HG02870 (cell line): Measurements from ENCODE around the gene VMO1.
"Not testable (repeated sequence)": the region's sequence is repeated elsewhere in the genome, so short reads cannot be mapped to it uniquely, and the experiment has no call there.

Experiments used
- ATAC-seq: cut with Tn5 transposase; IDR thresholded peaks from one replicate; pipeline ENCODE4 v1.9.1; 2021; ENCODE audit warnings: mild to moderate bottlenecking, moderate library complexity; ENCODE audit not compliant: unreplicated experiment

VMO1 gene, protein sequence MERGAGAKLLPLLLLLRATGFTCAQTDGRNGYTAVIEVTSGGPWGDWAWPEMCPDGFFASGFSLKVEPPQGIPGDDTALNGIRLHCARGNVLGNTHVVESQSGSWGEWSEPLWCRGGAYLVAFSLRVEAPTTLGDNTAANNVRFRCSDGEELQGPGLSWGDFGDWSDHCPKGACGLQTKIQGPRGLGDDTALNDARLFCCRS

GRCh38 chr17:4786106-4786511 is at the start of gene VMO1:
TSS of gene VMO1 (minus strand) at chr17:4786364. CDS start at chr17:4786352, 12 bp downstream.
- no peak for ATAC-seq

GRCh38 chr17:4834681-4835020 is 48.5 kb upstream of the VMO1 start:
- no peak for ATAC-seq

- no peak for ATAC-seq
Measured at GRCh38 chr17:4833941-4834680, 47.9 kb upstream of the VMO1 start.

DNA sequence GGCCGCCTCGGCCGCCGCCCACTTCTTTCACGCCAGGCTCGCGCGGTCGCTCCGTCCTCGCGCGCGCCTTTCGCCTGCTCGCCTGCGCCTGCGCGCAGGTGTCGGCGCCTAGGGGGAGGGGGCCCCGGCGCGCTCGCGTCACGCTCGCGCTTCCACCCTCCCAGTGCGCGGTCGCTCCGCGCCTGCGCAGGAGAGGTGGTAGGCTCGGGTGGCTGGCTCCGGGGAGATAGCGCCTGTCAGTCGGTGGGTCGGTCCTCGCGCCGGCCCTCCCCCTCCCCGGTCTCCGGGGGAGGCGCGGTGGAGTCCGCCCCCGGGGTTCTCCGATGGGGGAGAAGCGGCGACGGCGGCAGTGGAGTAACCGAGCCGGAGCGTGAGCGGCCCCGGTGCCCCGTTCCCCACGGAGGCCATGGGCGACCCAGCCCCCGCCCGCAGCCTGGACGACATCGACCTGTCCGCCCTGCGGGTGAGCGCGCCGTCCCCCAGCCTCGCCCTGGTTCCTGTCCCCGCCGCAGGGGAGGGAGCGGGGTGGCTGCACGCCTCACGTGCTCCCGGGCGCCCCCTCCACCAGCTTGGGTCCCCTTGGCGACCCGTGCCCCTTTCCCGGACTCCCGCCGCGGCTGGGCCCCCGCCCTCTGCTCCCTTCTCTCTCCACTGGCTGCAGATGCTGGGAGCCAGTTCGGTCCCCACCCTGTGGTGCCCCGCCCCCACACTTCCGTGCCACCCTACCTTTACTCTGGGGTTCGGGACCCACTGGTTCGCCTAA is 47.2 kb upstream of the VMO1 start, which contains the start of gene MINK1:
TSS of gene MINK1 (plus strand) at position 163 of the 763 bp plus-strand sequence. CDS start at position 407, 244 bp downstream.
- ATAC-seq = peak; percentile 83

- ATAC-seq = not testable (repeated sequence)
Measured at GRCh38 chr17:4832829-4833177, 46.6 kb upstream of the VMO1 start.

GRCh38 chr17:4827399-4827798 is 41.2 kb upstream of the VMO1 start:
- no peak for ATAC-seq

- ATAC-seq = no peak
Measured at GRCh38 chr17:4823373-4824089, 37.4 kb upstream of the VMO1 start.

DNA sequence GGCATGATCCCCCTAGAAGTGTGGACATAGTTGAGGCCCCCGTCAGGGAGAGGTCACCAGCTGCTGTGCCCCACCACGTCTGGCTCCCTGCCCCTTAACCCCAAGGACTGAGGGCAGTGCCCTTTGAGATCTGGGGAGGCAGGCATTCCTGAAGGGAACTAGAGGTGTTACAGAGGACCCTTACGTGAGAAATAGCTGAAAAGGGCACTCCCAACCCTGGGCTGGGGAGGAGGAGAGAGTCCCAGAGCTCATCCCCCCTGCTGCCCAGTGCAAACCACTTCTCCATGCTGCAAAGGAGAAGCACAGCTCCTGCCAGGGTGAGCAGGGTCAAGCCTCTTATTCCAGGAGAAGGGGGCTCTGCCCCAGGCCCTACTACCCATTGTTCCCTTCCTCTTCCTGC is 36.7 kb upstream of the VMO1 start:
- no peak for ATAC-seq

DNA sequence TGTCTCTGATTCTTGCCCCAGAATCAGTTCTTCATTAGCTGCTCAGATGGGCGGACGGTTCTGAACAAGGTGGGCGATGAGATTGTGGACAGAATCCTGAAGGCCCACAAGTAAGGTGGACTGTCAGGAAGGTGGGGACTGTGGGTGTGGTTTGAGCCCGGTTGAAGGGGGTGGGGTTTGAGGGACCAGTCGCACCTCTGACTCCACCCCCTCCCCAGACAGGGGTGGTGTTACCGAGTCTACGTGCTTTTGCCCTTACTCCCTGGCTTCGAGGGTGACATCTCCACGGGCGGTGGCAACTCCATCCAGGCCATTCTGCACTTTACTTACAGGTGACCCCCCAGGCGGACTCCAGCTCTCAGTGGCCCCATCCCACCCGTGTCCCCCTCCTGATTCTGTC is 32.1 kb upstream of the VMO1 start:
- ATAC-seq = no peak

DNA sequence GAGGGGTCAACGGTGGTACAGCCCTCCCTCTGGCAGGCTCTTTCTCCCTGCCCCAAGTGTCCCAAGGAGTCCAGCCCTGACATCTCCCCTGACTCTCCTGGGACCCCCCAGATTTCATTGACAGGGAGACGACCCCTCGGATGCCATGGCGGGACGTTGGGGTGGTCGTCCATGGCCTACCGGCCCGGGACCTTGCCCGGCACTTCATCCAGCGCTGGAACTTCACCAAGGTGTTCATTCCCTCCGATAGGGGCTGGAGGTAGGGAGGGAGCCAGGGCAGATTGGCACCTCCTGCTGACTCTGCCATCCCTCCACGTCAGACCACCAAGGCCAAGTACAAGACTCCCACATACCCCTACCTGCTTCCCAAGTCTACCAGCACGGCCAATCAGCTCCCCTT is 30.7 kb upstream of the VMO1 start:
- ATAC-seq = no peak

GRCh38 chr17:4815043-4815675 is 29.0 kb upstream of the VMO1 start:
- ATAC-seq = no peak

DNA sequence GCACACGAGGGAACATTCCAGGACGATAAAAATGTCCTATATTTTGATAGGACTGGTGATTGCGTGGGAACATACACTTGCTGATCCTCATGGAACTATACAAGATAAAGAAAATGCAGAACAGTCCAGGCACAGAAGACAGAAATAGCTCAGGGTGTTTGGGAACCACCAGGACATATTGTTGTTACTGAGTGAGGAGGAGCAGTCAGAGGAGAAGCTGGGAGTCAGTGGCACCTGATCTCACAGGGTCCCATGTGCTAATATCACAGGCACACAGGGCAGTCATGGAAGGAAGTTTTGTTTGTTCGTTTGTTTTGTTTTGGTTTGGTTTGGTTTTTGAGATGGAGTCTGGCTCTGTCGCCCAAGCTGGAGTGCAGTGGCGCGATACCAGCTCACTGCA is 26.5 kb upstream of the VMO1 start:
- no peak for ATAC-seq

DNA sequence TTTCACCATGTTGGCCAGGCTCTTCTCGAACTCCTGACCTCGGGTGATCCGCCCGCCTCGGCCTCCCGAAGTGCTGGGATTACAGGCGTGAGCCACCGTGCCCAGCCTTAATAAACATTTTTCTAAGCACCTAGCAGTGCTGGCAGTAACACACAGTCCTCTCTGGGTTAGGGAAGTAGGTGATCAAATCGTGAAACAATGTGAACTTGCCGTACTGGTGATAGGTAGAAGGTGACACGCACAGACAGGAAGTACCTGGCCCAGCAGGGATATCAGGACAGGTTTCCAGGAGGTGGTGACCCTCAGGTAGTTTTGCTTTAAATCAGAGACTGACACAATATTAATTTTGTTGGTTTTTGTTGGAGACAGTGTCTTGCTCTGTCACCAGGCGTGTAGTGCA is 25.3 kb upstream of the VMO1 start:
- ATAC-seq = no peak

DNA sequence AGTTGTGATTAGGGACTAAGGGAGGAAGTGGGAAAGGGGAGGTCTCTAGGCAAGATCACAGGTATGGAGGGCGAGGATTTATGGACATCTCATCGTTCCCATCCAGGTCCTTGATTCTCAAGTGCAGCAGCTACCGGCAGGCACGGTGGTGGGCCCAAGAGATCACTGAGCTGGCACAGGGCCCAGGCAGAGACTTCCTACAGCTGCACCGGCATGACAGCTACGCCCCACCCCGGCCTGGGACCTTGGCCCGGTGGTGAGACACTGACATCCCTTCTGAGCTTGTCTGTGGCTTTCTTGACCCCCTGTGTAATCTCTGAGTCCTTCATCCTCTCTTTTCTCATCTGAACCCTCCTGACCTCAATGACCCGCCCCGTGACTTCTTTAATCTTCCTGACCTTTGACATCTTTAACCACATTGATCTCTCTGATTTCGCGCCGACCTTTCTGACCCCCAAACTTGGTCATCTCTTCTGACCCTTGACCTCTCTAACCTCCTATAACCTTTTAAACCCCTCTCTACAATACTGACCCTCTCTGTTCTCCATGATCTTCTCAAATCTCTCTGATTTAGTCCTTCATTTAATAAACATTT is 24.6 kb upstream of the VMO1 start:
- ATAC-seq = no peak

DNA sequence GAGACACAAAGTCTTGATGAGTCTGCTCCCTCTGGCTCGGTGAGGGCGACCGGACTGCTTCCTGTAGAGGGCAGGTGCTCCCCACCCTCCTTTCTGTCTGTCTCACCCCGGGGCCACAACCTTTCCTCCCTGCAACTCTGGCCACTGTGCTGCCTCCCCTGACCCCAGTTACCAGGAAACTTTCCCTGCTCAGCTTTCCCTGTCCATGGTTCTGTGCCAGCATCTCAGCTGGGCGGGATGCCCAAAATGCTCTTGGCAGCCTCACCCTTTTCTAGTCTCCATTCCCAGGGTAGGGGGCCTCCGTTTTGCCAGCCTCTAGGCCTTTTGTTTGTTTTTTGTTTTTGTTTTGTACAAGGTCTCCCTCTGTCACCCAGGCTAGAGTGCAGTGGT is 22.2 kb upstream of the VMO1 start:
- ATAC-seq = no peak

- ATAC-seq = no peak
Measured at GRCh38 chr17:4807605-4808377, 21.6 kb upstream of the VMO1 start.

- ATAC-seq = peak; percentile 90
Measured at GRCh38 chr17:4806777-4807604, 20.8 kb upstream of the VMO1 start, which contains the start of gene PLD2. TSS of gene PLD2 (plus strand) at chr17:4807152. CDS start at chr17:4807773, 621 bp downstream.

DNA sequence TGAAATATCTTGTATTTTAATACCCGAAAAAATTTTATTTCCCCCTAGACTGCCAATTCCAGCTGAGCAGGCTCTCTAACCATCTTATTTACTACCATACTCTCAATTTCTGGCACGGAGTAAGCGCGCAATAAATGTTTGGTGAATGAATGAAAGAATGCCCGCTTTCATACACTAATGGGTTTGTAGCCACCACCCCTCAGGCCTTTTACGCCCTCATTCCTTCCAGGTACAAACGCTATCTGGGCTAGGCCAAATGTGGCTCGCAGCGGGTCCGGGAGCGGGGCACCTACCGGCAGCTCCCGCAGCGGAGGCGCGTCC is 20.3 kb upstream of the VMO1 start:
- no peak for ATAC-seq

- no peak for ATAC-seq
Measured at GRCh38 chr17:4802228-4802627, 16.1 kb upstream of the VMO1 start, which contains the start of gene C17orf114. TSS of gene C17orf114 (minus strand) at chr17:4802328.
